K562 treated with DMSO at 1 percent for 12 hours (cell line): Measurements from ENCODE around the gene PEG3. TPM values are rescaled to one million over a fixed set of nuclear protein-coding genes. Genes with fewer than 3 reads are reported as not detected.

ENCODE experiments used
- total RNA-seq: library from RNA; unstranded; fragments of 300-600 nt; gene quantifications from 2 replicates; pipeline ENCODE4 v1.2.3, GENCODE V29; 2022; ENCODE audit not compliant: insufficient read depth

PEG3 gene
- not detected in 2 replicates for total RNA-seq

DNA sequence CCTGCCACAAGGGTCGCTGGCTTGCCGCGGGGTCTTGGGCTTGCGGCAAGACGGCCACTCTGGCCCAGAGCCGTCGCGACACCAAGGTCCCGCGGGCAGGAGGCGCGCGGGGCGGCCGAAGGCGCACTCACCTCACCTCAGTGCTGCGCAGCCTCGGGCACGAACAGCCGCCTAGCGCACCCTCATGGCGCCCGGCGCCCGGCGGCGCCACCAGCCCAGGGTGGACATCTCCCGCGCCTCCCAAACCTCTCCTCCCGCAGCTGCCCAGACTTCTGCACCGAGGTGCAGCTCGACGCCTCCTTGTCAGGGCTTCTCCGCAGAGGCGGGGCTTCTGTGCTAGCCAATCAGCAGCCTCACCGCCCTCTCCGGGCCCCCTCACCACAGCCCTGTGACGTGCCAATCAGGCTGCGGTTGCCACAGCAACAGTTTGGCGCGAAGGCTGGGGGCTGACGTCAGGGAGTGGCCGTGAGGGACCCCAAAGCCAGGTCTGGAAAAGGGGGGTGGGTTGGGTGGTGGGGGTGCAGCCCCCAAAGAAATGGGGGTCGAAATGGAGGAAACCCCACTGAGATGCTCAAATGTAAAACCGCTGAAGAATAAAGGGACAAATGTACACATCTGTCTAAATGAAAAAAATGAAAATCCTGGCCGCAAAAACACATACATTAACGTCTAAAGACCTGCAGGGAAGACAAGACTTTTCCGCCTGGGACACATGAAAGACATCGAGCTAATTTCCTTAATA, at the start of gene PEG3, which contains the start of gene ZIM2:
Gene PEG3, minus strand, starts transcription at position 276 of the 742 bp plus-strand sequence. CDS start 16,071 bp downstream, outside the sequence.
Gene ZIM2, minus strand, starts transcription at position 276 of the 742 bp plus-strand sequence. CDS start 16,449 bp downstream, outside the sequence.

Other genes starting within 250 kb of the PEG3 start
- 0.10 TPM in 1 of 2 replicates, not detected in the other for gene ZNF71, start 245.4 kb downstream of the PEG3 start, total RNA-seq
- not detected in 2 replicates for gene SMIM17, start 197.6 kb downstream of the PEG3 start, total RNA-seq
- not detected in 2 replicates for gene ZNF835, start 169.0 kb downstream of the PEG3 start, total RNA-seq
- gene ZIM2, start within 50 bp of the PEG3 start, total RNA-seq = not detected in 2 replicates